Stimulated activated CD8-positive, alpha-beta memory T cell treated with anti-CD3 and anti-CD28 coated beads, Interleukin-15, amount 100 ng/mL, for 4 hours (primary cell): Measurements from ENCODE around the gene KPNA6.

Source experiments
- DNase-seq, 2 donors: peaks; one replicate each; pipeline ENCODE4 v3.0.0-alpha.2; 2020; ENCODE audit warnings: low read depth in 2 of 2

The KPNA6 gene

DNA sequence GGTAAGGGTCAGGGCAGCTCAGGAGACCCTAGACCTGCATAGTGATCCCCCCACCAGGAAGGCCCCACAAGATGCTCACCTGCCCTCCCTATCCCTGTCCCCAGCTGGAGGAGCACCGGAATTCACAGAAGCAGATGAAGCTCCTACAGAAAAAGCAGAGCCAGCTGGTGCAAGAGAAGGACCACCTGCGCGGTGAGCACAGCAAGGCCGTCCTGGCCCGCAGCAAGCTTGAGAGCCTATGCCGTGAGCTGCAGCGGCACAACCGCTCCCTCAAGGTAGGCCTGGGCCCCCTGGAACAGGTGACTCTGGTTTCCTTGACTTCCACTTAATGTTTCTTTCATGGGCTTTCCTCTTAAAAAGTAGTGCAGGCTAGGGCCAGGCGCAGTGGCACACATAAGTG, 80.0 kb downstream of the KPNA6 start:
- DNase-seq: no peak

DNA sequence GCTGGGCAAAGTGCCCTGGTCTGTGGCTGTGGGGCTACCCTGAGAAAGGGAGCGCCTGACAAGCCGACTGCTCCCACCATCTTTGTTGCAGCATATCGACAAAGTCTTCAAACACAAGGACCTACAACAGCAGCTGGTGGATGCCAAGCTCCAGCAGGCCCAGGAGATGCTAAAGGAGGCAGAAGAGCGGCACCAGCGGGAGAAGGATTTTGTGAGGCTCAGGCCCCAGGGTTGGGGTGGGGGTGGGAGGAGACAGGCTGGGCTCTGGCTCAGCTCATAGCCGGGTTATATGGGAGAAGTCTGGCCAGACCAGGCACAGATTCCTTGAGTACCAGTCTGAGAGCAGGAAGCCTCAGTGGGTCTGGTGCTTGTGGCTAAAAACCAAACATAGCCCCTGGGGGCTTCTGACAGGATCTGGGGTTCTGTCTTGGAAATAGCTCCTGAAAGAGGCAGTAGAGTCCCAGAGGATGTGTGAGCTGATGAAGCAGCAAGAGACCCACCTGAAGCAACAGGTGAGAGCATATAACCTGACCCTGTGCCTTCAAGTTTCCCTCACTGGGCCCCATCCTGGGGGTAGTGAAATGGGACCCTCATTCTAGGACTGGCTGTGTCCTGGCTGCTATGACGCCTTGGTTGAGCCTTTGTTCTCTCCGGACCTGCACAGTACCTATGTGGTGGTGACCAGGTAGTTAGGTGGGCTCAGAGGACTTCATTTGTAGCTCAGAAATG, 84.5 kb downstream of the KPNA6 start:
- DNase-seq: no peak

GRCh38 chr1:32194984-32195383, 87.1 kb downstream of the KPNA6 start:
- DNase-seq: no peak

DNA sequence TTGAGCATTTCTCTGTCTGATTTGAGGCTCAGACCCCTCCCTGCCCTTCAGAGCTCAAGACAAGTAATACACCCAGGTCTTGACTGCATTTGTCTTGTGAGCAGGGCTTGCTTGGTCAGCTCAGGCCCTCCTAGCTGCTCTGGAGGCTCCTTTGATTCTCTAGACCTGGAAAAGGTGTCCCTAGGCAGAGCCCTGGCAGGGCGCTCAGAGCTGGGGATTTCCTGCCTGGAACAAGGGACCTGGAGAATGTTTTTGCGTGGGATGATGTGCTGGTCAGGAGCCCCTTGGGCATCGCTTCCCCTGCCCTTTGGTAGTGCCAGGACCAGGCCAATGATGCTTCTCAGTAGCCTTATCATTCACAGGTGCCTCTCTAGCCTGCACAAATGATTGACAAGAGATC, 87.7 kb downstream of the KPNA6 start:
- no peak for DNase-seq

- no peak for DNase-seq
Measured at GRCh38 chr1:32195972-32196823, 88.3 kb downstream of the KPNA6 start.

- DNase-seq: no peak
Measured at GRCh38 chr1:32197074-32197473, 89.2 kb downstream of the KPNA6 start.

DNA sequence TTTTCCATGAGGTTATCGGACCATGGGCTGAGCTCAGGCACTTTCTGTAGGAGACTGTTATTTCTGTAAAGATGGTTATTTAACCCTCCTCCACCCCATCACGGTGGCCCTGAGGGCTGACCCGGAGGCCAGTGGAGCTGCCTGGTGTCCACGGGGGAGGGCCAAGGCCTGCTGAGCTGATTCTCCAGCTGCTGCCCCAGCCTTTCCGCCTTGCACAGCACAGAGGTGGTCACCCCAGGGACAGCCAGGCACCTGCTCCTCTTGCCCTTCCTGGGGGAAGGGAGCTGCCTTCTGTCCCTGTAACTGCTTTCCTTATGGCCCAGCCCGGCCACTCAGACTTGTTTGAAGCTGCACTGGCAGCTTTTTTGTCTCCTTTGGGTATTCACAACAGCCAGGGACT, 90.0 kb downstream of the KPNA6 start:
- no peak for DNase-seq

- DNase-seq: no peak
Measured at GRCh38 chr1:32198237-32199042, 90.6 kb downstream of the KPNA6 start.

- no peak for DNase-seq
Measured at GRCh38 chr1:32199043-32199716, 91.3 kb downstream of the KPNA6 start.

DNA sequence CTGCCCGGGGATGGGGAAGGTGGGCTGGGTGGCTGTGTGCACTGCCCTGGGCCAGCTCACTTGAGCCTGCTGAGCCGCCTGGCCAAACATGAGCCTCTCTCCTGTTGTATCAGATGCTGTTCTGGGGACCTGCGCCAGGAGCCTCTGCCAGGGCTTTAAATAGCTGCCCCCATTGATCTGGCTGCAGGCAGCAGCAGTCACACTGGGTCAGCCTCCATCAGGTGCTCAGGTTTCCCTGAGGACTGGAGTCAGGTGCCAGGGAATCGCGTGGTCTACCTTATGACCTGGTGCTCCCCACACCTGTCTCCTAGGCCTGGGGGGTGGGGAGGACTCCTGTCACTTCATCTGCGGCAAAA, 91.8 kb downstream of the KPNA6 start:
- DNase-seq: no peak

DNA sequence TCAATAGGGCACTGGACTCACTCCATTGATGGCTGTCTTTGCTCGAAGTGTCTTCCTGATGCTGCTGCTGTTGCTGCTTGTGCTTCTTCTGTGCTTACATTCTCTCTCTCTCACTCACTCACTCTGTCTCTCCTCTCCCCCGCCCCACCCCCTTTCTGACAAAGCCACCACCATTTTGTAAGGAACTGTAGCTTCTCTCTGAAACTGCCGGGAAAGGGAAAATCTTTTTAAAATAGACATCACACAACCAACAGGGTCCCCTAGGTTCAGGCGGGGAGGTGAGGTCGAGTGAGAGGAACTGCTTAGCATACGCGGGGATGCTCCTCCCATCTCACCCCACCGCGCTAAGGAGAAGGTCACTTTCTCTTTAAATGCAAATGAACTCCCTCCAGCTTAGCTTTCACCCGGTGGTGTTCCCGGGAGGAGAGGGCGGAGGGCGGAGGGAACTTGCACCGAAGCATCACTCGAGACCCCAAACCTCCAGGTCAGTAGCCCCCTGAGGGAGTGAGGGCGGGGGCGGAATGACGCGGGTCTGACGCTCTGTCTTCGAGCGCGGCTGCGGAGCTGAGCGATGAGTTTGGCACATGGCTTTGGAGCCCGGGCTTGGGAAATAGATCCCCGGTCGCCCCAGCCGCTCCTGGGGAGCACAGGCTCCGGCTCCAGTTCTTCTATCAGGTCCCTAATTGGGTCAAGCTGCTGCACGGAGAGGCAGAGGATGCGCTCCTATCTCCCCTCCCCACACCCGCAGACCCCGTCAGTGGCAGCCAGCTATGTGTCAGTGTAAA, 92.6 kb downstream of the KPNA6 start, which contains the start of gene CCDC28B:
Gene CCDC28B (plus strand): TSS at position 370 of the 785 bp plus-strand sequence. CDS start 1,341 bp downstream, outside the sequence.
- DNase-seq: peak; percentile 34 to 35

DNA sequence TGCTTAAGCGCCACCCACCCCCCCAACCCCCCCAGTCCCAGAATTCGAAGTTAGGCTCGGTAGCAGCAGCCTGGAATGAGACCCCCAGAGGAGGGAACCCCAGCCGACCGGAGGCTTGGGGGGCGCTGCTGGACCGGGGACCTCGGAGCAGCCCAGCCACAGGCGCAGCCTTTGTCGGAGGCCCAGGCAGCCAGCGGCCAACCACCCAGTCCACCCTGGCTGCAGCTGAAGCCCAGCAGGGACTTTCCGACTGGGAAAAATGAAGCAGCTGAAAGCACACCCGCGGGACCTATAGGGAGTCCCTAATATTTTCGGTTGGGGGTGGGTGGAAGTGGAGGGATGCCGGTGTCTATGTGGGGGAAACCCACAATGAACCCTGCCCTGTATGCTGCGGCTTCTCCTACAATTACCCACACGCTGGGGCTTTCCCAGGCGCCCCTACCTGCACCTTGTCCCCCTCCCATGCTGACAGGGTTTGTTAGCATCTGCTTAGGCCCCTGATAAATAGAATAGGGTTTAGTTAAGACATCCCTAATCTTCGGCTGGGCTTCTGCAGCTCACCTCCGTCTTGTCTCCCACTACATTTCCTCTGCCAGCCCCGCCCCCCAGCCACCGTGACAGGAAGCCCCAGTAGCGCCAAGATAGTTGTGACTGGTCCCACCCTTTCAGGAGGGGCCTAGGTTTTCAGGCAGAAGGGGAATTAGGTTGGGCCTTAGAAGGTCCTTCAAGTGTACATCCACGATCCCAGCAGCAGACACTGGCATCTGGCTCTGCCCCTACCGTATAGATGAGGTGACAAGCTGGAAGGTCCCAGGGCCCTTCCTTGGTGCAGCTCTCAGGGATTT, 93.4 kb downstream of the KPNA6 start:
- DNase-seq: peak; percentile 55 to 64

- DNase-seq: no peak
Measured at GRCh38 chr1:32204943-32205361, 97.1 kb downstream of the KPNA6 start.

- peak; percentile 61 to 68 for DNase-seq
Measured at GRCh38 chr1:32205401-32206370, 97.8 kb downstream of the KPNA6 start, which contains the start of gene IQCC. TSS of gene IQCC (plus strand) at chr1:32205671. CDS start at chr1:32205682, 11 bp downstream.

DNA sequence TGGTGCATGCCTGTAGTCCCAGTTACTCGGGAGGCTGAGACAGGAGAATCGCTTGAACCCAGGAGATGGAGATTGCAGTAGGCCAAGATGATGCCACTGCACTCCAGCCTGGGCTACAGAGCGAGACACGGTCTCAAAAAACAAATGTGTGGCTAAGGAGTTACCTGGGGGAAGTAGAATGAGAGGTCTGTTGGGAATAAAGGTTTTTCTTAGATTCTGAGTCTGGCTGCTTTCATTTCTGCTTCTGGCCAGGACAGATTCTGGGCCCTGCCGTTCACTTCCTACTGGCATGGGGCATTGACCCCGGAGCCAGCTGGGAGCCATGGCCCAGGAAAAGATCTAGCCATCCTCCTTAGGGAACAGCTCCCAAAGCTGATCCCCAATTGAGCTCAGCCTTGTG, 100.6 kb downstream of the KPNA6 start:
- no peak for DNase-seq

- DNase-seq: no peak
Measured at GRCh38 chr1:32208891-32209328, 101.1 kb downstream of the KPNA6 start, which contains the start of gene DCDC2B. TSS of gene DCDC2B (plus strand) at chr1:32209089. CDS start at chr1:32209094, 5 bp downstream.

GRCh38 chr1:32215629-32216480, 108.0 kb downstream of the KPNA6 start:
- peak; percentile 5 to 23 for DNase-seq
